A673 (cell line): ENCODE data around the gene SENP2. TPM values are rescaled to one million over a fixed set of nuclear protein-coding genes. Genes with fewer than 3 reads are reported as not detected.

Experiments
- BruUV-seq: library from RNA; stranded (reverse); fragments of 400-500 nt; replicated peaks from 2 replicates; lab custom pipeline; 2021; lab: Mats Ljungman, UMichigan
- CTCF ChIA-PET: fragments of 300-600 bp; sonication (Branson Sonifier 250); formaldehyde crosslinking; loops from one replicate; lab custom pipeline; 2022; ENCODE audit warnings: antibody characterized with exemption; lab: Charles Lee
- POLR2A ChIA-PET: fragments of 300-600 bp; sonication (Branson Sonifier 250); formaldehyde crosslinking; loops from one replicate; lab custom pipeline; 2022; ENCODE audit warnings: antibody characterized with exemption; ENCODE audit not compliant: low non-redundant PET; lab: Charles Lee
- DNase-seq: peaks from one replicate; pipeline ENCODE4 v3.0.0-alpha.2; 2015; ENCODE audit warnings: low spot score
- H3K27ac ChIP-seq: fragments of 200-600 bp; sonication (generic); 2 replicates; pipeline ENCODE4 v1.5.1; 2016; ENCODE audit warnings: mixed run types, low read depth, mild to moderate bottlenecking, mixed read lengths, antibody characterized with exemption, low read length; ENCODE audit not compliant: poor library complexity, severe bottlenecking
- H3K27me3 ChIP-seq: fragments of 200-600 bp; sonication (generic); replicated peaks from 2 replicates; pipeline ENCODE4 v1.6.1; 2017; ENCODE audit warnings: mixed run types, low read depth, mild to moderate bottlenecking, mixed read lengths, antibody characterized with exemption, low read length; ENCODE audit not compliant: insufficient read depth, poor library complexity
- H3K36me3 ChIP-seq: fragments of 200-600 bp; sonication (generic); 2 replicates; pipeline ENCODE4 v1.6.1; 2016; ENCODE audit warnings: mixed run types, mild to moderate bottlenecking, mixed read lengths, antibody characterized with exemption, low read length; ENCODE audit not compliant: insufficient read depth, poor library complexity, severe bottlenecking
- H3K4me1 ChIP-seq: fragments of 200-600 bp; sonication (generic); 2 replicates; pipeline ENCODE4 v1.6.1; 2017; ENCODE audit warnings: mixed run types, mild to moderate bottlenecking, mixed read lengths, antibody characterized with exemption, low read length; ENCODE audit not compliant: insufficient read depth, poor library complexity, severe bottlenecking
- H3K4me3 ChIP-seq: fragments of 200-600 bp; sonication (generic); 2 replicates; pipeline ENCODE4 v1.5.1; 2016; ENCODE audit warnings: low read depth, mixed run types, mild to moderate bottlenecking, mixed read lengths, low read length; ENCODE audit not compliant: poor library complexity, severe bottlenecking
- H3K9me3 ChIP-seq: fragments of 200-600 bp; sonication (generic); 2 replicates; pipeline ENCODE4 v1.6.1; 2016; ENCODE audit warnings: mixed run types, low read depth, mild to moderate bottlenecking, mixed read lengths, antibody characterized with exemption, low read length; ENCODE audit not compliant: poor library complexity, severe bottlenecking
- CTCF ChIP-seq: fragments of 300-800, 200-600 bp; sonication (generic); conservative IDR thresholded peaks from 2 replicates; pipeline ENCODE4 v1.5.1; 2017; ENCODE audit warnings: low read depth, mild to moderate bottlenecking, antibody characterized with exemption, low read length, moderate library complexity, mixed read lengths
- EZH2 ChIP-seq: fragments of 200-600 bp; sonication (generic); IDR thresholded peaks from 2 replicates; pipeline ENCODE4 v1.6.1; 2017; ENCODE audit warnings: borderline replicate concordance, low read depth, mild to moderate bottlenecking, mixed read lengths, antibody characterized with exemption, low read length; ENCODE audit not compliant: poor library complexity, severe bottlenecking
- intact Hi-C: fragments of 100-400 bp; cut with micrococcal nuclease; formaldehyde crosslinking; loops from one replicate; pipeline ENCODE4 v1.10.0; 2022; ENCODE audit not compliant: unreplicated experiment
- total RNA-seq: library from RNA; stranded (reverse); gene quantifications from 2 replicates; pipeline ENCODE4 v1.2.3, GENCODE V29; 2021

Gene SENP2
- total RNA-seq, 1 experiment from 2014 or later, result 43.4 TPM

GRCh38 chr3:185657691-185658503 lies 71.8 kb downstream of the SENP2 start:
- Histone ChIP-seq H3K27me3 (no peaks in the 10 kb centered on the region), H3K27ac (no peak overlapping the region), H3K9me3 (no peaks in the 10 kb centered on the region), H3K4me1 (peaks cover 5% of the 10 kb centered on the region), H3K36me3 (peaks cover 40% of the 10 kb centered on the region), H3K4me3 (no peak overlapping the region)
- intact Hi-C loops, result no loop called here
- POLR2A ChIA-PET, result interaction anchor here (0.6 kb wide), 1 partner anchor 302 kb away, joined by 21 read pairs; no protein-coding TSS in a partner anchor
- CTCF ChIA-PET, result no interaction called here
- DNase-seq, result no peak
- TF ChIP-seq EZH2 (no peak), CTCF (no peak)
- no TSS peak for BruUV-seq

GRCh38 chr3:185658504-185658912 lies 72.4 kb downstream of the SENP2 start:
- Histone ChIP-seq H3K4me3 (no peak overlapping the region), H3K27me3 (no peaks in the 10 kb centered on the region), H3K27ac (no peak overlapping the region), H3K4me1 (peaks cover 5% of the 10 kb centered on the region), H3K9me3 (no peaks in the 10 kb centered on the region), H3K36me3 (peaks cover 40% of the 10 kb centered on the region)
- DNase-seq, result peak; percentile 14
- BruUV-seq, result no TSS peak
- ChIA-PET POLR2A (interaction anchor here (0.6 kb wide), 1 partner anchor 904 kb away, joined by 3 read pairs; no protein-coding TSS in a partner anchor), CTCF (interaction anchor here (0.7 to 3.1 kb wide), 3 partner anchors 110 to 319 kb away, joined by 3 to 26 read pairs (median 12); no protein-coding TSS in a partner anchor)
- intact Hi-C loops, result no loop called here
- TF ChIP-seq CTCF (no peak), EZH2 (no peak)

DNA sequence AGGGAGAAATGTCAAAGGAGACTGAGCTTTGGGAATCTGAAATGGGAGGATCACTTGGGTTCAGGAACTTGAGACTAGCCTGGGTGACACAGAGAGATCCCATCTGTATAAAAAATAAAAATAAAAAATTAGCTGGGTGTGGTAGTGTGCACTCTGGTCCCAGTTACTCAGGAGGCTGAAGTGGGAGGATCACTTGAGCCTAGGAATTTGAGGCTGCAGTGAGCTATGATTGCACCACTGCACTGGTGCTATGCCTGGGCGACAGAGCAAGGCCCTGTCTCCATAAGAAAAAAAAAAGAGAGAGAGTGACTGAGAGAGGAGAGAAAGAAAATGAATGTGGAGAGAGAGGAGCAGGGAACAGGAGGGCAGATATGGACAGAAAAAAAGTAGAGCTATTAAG lies 72.8 kb downstream of the SENP2 start:
- CTCF ChIA-PET, result interaction anchor here (0.7 to 3.1 kb wide), 4 partner anchors 110 to 618 kb away, joined by 3 to 26 read pairs (median 10); no protein-coding TSS in a partner anchor
- no TSS peak for BruUV-seq
- intact Hi-C loops, result no loop called here

More for the DNA sequence above, 72.8 kb downstream of the SENP2 start:
- H3K27me3 ChIP-seq, result no peaks in the 10 kb centered on the region
- peaks cover 40% of the 10 kb centered on the region for H3K36me3 ChIP-seq
- H3K4me3 ChIP-seq, result no peak overlapping the region
- POLR2A ChIA-PET, result interaction anchor here (0.6 kb wide), 1 partner anchor 904 kb away, joined by 3 read pairs; no protein-coding TSS in a partner anchor
- H3K4me1 ChIP-seq, result peaks cover 5% of the 10 kb centered on the region
- no peak overlapping the region for H3K27ac ChIP-seq
- no peak for DNase-seq
- TF ChIP-seq CTCF (no peak), EZH2 (no peak)
- no peaks in the 10 kb centered on the region for H3K9me3 ChIP-seq
